GM12875 (cell line): ENCODE results near the gene MRPL52.
"Not testable (repeated sequence)": the region's sequence is repeated elsewhere in the genome, so short reads cannot be mapped to it uniquely, and the experiment has no call there.

ENCODE experiments used
- H3K4me3 ChIP-seq: one replicate; pipeline ENCODE4 v1.5.1; 2011; ENCODE audit warnings: low read depth, low read length, control low read depth
- TF ChIP-seq, protein P1 (sequence below): IDR thresholded peaks from 2 replicates; pipeline ENCODE4 v1.5.1; 2011; ENCODE audit warnings: low read depth, mild to moderate bottlenecking, control low read depth, inconsistent platforms, low read length, moderate library complexity, borderline replicate concordance; ENCODE audit not compliant: insufficient read depth

The MRPL52 gene

GRCh38 chr14:22800346-22800745 is 29.3 kb upstream of the MRPL52 start:
- no peak overlapping the region for H3K4me3 ChIP-seq

DNA sequence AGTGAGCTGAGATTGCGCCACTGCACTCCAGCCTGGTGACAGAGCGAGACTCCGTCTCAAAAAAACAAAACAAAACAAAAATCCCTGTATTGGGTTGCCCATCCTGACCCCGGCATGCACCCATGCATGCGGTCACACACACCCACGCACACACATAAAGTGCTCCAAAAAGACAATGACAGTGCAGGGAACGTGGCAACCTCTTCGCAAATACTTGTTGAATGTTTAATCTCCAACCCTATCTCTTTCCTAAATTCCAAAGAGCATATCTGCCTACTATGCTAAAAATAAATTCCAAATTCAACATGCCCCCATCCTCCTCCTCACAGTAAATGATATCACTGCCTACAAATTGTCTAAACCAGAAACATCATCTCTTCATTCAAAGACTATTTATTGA is 28.0 kb upstream of the MRPL52 start:
- TF ChIP-seq, protein P1, sequence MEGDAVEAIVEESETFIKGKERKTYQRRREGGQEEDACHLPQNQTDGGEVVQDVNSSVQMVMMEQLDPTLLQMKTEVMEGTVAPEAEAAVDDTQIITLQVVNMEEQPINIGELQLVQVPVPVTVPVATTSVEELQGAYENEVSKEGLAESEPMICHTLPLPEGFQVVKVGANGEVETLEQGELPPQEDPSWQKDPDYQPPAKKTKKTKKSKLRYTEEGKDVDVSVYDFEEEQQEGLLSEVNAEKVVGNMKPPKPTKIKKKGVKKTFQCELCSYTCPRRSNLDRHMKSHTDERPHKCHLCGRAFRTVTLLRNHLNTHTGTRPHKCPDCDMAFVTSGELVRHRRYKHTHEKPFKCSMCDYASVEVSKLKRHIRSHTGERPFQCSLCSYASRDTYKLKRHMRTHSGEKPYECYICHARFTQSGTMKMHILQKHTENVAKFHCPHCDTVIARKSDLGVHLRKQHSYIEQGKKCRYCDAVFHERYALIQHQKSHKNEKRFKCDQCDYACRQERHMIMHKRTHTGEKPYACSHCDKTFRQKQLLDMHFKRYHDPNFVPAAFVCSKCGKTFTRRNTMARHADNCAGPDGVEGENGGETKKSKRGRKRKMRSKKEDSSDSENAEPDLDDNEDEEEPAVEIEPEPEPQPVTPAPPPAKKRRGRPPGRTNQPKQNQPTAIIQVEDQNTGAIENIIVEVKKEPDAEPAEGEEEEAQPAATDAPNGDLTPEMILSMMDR: no peak

More at GRCh38 chr14:22800346-22800745, 29.3 kb upstream of the MRPL52 start:
- TF ChIP-seq, protein P1: no peak

DNA sequence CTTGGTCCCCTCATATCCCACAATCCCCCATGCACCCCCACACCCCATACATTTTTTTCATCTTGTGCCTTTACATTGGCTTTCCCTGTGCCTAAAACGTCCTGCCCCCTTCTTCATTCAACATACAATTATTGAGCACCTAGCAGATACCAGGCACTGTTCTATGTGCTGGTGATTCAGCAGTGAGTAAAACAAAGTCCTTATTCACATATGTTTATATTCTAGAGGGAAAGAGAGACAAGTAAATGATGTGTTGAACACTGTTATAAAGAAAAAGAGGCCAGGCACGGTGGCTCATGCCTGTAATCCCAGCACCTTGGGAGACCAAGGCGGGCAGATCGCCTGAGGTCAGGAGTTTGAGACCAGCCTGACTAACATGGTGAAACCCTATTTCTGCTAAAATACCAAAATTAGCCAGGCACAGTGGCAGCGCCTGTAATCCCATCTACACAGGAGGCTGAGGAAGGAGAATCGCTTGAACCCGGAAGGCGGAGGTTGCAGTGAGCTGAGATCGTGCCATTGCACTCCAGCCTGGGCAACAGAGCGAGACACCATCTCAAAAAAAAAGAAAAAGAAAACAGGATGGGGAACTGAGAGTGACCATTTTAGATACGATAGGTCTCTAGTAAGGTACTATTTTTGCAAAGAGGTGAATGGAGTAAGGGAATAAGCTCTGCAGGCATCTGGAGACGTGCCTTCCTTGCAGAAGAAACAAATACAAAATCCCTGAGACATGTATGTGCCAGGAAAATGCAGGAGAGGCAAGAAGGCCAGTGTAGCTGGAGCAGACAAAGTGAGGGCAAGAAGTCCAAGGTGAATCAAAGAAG is 26.6 kb upstream of the MRPL52 start:
- TF ChIP-seq, protein P1: no peak
- H3K4me3 ChIP-seq: no peak overlapping the region

More for the DNA sequence above, 28.0 kb upstream of the MRPL52 start:
- H3K4me3 ChIP-seq: no peak overlapping the region

DNA sequence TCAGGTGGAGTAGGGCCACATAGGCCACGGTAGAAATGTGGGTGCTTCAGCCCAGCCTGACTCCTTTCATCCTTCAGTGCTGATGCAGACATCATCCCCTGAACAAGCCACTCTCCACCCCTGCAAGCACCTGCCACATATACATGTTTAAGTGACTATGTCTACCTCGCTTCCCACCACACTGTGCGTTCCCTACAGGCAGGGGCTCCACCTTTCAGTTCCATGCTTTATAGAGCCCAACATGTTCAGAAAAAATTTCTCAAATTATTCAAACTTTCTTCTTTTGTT is 26.1 kb upstream of the MRPL52 start:
- TF ChIP-seq, protein P1: no peak
- no peak overlapping the region for H3K4me3 ChIP-seq

GRCh38 chr14:22805235-22805634 is 24.5 kb upstream of the MRPL52 start:
- H3K4me3 ChIP-seq: not testable (repeated sequence)

DNA sequence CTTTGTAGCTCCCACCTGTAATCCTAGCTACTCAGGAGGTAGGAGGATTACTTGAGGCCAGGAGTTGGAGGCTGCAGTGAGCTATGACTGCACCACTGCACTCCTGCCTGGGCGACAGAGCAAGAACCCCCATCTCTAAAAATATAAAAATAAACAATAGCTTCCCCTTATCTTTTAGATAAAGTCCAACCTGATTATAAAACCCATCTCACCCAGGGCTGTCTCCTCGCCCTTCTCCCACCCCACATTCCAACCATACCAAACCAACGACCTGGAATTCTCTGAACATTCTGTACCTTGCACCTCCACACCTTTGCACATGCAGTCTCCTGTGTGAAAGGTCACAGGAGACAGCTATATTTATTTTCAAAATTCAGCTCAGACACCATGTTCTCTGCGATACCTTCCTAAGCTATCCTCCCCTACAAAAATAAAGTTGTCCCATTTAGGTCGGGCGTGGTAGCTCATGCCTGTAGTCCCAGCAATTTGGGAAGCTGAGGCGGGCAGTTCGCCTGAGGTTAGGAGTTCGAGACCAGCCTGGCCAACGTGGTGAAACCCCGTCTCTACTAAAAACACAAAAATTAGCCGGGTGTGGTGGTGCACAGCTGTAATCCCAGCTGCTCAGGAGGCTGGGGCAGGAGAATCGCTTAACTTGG is 22.1 kb upstream of the MRPL52 start:
- H3K4me3 ChIP-seq: no peak overlapping the region
- TF ChIP-seq, protein P1: no peak

- TF ChIP-seq, protein P1: no peak
- no peak overlapping the region for H3K4me3 ChIP-seq
These were observed 21.1 kb upstream of the MRPL52 start for GRCh38 chr14:22808388-22809209.
